HG03159 (cell line): ENCODE results near the gene ZNF813.
"Not testable (repeated sequence)": the region's sequence is repeated elsewhere in the genome, so short reads cannot be mapped to it uniquely, and the experiment has no call there.

Experiments used
- ATAC-seq: cut with Tn5 transposase; IDR thresholded peaks from one replicate; pipeline ENCODE4 v1.9.1; 2021; ENCODE audit warnings: mild to moderate bottlenecking, moderate library complexity; ENCODE audit not compliant: unreplicated experiment

The ZNF813 gene

DNA sequence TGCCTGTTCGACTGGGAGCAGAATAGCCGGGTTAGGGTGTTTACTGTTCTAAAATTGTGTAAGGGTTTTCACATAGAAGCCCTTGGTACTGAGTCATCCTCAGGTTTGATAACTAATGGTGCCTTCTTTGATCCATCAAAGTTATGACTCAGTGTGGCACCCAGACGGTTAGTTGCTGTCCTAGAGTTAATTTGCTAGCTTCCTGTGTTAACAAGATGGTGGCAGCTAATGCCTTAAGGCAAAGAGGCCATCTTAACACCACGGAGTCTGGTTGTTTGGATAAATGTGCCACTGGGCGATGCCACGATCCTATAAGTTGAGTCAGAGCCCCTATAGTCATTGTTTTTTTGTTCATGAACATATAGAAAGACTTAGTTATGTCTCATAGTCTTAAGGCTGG is 7.9 kb downstream of the ZNF813 start:
- ATAC-seq, result not testable (repeated sequence)

DNA sequence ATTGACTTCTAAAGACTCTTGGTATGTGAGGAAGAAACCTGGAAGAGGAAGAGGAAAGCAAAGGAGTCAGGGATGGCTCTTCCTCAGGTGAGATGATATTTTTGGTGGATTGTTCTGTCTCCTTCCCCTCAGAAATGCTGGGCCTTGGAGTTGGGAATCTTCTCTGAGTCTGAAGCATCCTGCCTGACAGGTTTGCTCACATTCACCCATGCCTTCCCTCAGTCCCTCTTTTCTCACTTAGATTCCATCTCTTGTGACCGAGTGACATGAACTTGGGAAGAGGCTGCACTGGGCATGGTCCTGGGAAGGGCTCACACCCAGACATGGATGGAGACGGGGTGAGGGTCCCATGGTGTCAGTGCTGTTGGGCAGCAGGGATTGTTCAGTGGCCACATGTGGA is 16.2 kb downstream of the ZNF813 start:
- ATAC-seq, result not testable (repeated sequence)

GRCh38 chr19:53485046-53486004 is 17.8 kb downstream of the ZNF813 start:
- ATAC-seq, result no peak

DNA sequence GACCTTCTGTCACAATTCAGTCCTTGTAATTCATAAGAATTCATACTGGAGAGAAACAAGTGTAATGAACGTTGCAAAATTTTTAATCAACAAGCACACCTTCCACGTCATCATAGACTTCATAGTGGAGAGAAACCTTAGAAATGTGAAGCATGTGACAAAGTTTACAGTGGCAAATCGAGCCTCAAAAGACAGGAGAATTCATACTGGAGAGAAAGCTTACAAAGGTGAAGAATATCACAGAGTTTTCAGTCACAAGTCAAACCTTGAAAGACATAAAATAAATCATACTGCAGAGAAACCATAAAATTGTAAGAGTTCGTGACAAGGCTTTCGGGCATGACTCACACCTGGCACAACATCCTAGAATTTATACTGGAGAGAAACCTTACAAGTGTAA is 24.6 kb downstream of the ZNF813 start:
- no peak for ATAC-seq

DNA sequence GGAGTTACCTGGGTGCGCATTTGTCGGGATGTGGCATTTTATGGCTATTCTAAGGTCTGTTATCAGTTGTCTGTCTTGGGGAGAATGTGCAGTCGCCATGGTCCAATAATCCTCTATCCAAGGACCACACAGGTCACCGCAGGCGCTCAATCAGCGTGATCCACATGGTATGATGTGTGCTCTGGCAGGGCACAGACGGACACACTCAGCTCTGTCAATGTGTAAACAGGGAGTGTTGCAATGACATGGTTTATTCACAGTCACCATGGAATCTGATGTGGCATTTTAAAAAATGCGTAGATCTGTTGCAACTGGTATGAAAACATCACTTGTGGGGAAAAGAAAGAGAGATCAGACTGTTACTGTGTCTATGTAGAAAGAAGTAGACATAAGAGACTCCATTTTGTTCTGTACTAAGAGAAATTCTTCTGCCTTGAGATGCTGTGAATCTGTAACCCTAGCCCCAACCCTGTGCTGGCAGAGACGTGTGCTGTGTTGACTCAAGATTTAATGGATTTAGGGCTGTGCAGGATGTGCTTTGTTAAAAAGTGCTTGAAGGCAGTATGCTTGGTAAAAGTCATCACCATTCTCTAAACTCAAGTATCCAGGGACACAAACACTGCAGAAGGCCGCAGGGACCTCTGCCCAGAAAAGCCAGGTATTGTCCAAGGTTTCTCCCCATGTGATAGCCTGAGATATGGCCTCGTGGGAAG is 29.9 kb downstream of the ZNF813 start:
- ATAC-seq, result not testable (repeated sequence)

GRCh38 chr19:53498024-53498395 is 30.5 kb downstream of the ZNF813 start:
- ATAC-seq, result not testable (repeated sequence)

DNA sequence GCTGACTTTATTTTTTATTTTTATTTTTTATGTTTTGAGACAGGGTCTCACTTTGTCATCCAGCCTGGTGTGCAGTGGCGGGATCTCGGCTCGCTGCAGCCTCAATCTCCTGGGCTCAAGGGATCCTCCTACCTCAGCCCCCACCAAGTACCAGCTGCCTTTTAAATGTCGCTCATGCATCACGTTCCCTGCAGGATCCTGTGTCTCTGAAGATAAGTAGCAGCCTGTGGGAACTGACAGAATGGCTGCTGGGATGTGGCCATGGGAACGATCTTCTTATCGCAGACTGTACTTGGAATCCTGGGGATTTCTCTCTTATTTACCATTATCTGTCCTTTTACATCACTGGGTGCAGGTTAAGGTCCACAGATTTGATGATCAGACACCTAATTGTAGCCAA is 35.6 kb downstream of the ZNF813 start:
- ATAC-seq, result not testable (repeated sequence)

DNA sequence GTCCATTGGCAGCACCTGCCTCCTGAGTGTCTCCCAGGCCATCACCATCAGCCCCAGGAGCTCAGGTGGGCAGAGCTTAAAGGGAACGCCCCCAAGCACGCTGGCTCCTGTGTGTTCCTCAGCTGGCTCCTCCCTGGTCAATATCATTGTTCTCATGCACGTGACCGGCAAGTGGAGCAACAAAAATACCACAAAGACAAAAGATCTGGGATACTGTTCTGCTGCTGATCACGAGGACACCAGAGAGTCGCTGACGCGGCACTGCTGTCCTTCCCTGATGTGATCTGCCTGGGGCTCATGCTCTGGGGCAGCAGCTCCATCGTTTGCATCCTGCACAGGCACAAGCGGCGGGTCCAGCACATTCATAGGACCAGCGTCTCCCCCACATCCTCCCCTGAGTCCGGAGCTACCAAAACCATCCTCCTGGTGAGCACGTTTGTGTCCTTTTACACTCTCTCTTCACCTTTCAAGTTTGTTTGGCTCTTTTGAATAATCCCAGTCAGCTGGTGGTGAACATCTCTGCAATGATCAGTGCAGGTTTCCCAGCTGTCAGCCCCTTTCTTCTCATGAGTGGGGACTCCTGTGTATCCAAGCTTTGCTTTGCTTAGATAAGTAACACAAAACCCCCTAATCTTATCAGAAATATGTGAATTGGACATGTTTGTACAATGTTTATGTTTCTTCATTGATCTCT is 36.3 kb downstream of the ZNF813 start:
- ATAC-seq, result not testable (repeated sequence)

DNA sequence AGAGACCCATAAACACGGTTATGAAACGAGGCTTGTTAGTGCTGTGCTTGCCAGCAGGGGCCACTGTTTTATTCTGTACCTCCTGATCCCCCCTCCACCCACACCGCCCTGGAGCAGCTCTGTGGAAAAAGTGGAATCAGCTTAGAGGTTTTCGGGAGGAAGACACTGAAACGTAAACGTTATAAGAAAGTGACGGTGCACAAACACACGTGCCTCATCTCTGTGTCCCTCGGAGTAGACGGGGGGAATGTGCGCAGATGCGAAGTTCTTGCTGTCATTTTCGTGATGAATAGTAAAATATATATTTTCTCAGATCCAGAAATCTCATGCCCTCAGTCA is 36.8 kb downstream of the ZNF813 start:
- not testable (repeated sequence) for ATAC-seq

DNA sequence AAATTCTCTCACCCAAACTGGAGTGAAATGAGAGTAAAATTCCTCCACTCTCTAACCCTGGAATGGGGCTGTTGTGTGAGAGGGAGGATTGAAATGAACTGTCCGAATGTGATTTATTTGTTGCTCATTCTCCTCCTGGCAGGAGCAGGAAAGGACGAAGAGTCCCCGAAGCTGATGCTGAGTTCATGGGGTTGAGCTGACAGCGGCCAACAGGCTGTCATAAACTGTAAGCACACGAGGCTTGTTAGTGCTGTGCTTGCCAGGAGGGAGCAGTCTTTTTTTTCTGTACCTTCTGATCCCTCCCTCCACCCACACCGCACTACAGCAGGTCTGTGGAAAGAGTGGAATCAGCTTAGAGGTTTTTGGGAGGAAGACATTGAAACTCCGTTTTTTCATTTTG is 37.4 kb downstream of the ZNF813 start:
- ATAC-seq, result no peak

GRCh38 chr19:53506728-53507127 is 39.2 kb downstream of the ZNF813 start:
- ATAC-seq, result no peak

DNA sequence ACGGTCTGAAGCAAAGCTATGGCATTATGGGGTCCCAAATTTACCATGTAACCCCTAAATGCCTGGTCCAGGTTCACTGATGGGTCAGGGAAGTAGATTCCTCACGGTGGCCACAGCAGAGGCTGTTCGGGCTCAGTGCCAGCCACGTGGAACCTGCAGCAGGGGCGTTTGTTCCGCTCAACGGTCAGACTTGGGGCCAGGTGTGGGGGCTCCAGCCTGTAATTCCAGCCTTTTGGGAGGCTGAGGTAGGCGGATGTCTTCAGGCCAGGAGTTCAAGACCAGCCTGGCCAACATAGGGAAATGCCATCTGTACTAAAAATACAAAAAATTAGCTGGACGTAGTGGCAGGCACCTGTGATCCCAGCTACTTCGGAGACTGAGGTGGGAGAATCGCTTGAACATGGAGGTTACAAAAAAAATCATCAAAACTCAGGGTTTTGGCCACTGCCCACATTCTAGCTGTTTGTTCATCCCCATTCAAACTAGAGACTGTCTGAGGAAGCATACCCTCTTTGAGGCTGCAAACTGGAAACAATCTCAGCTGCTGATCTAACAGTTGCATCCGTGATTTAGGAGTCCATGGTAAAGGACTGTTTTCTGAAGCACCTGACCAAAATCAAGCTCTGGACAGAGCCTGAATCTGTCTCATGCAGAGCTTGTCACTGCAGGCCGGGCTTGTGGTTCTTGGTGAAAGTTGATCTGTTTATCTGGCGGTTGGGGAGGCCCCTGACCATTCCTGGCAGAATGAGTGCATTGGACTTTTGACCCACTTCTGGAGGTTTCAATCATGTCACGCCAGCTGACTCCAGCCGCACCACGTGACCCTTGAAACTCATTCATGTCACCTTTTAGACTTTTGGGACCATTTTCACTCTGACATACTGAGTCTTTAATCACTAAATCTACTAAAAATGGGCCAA is 40.2 kb downstream of the ZNF813 start:
- no peak for ATAC-seq

- no peak for ATAC-seq
Measured at GRCh38 chr19:53509443-53509842, 41.9 kb downstream of the ZNF813 start.

DNA sequence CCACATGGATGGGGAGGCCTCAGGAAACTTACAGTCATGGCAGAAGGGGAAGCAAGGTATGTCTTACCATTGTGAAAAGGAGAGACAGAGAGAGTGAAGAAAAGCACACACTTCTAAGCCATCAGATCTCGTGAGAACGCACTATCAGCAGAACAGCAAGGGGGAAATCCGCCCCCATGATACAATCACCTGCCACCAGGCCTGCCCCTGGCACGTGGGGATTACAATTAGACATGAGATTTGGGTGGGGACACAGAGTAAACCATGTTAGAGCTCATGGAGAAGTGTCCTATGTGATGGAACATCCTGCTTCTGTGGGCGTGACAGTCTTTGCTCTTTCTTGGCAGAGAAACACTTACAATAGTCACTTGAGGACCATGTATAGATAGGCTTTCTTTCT is 42.3 kb downstream of the ZNF813 start:
- no peak for ATAC-seq

- no peak for ATAC-seq
Measured at GRCh38 chr19:53511357-53511756, 43.8 kb downstream of the ZNF813 start.

- no peak for ATAC-seq
Measured at GRCh38 chr19:53511933-53512374, 44.4 kb downstream of the ZNF813 start.

- not testable (repeated sequence) for ATAC-seq
Measured at GRCh38 chr19:53515047-53515446, 47.5 kb downstream of the ZNF813 start.

- ATAC-seq, result no peak
Measured at GRCh38 chr19:53517114-53517741, 49.7 kb downstream of the ZNF813 start.

GRCh38 chr19:53518121-53518520 is 50.6 kb downstream of the ZNF813 start:
- no peak for ATAC-seq

DNA sequence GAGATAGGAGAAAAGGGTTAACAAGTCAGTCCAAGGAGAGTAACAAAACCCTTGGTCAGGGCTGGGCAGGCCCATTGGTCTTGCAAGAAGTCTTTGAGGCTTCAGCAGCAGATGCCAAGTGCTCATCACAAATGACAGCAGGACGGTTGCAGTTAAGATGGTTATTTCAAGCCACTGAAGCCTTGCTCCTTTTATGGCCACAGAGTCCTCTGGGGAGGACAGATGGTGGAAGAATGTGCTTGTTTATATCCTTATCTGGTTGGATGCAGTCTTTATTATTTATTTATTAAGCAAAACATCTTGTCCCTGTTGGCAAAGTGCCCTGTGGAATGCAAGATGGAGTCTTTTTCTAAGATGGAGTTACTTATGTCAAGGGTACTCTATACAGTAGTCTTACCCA is 51.2 kb downstream of the ZNF813 start:
- ATAC-seq, result no peak
